GM23338 (cell line): ENCODE data around the gene SLC8A3.

Experiments
- CTCF ChIP-seq, 2 experiments: fragments of 200-600 bp in 1 of 2; sonication (generic) in 1 of 2; conservative IDR thresholded peaks; 2 replicates each; pipeline versions ENCODE4 v1.5.1 to v1.6.1; 2016 to 2017; ENCODE audit warnings: antibody characterized with exemption in 2 of 2, low read depth in 2 of 2, mild to moderate bottlenecking in 2 of 2, moderate library complexity in 1 of 2
- EZH2 ChIP-seq: fragments of 200-600 bp; sonication (generic); IDR thresholded peaks from one replicate; pipeline ENCODE4 v1.8.0; 2017; ENCODE audit warnings: antibody characterized with exemption, mild to moderate bottlenecking, low read depth; ENCODE audit not compliant: unreplicated experiment
- EZH2phosphoT487 ChIP-seq: fragments of 200-600 bp; sonication (generic); IDR thresholded peaks from one replicate; pipeline ENCODE4 v1.8.1; 2018; ENCODE audit warnings: antibody characterized with exemption; ENCODE audit not compliant: unreplicated experiment
- POLR2AphosphoS5 ChIP-seq: IDR thresholded peaks from 2 replicates; pipeline ENCODE4 v1.6.1; 2016; ENCODE audit warnings: antibody characterized with exemption, low read depth
- REST ChIP-seq: IDR thresholded peaks from one replicate; pipeline ENCODE4 v1.6.1; 2018; ENCODE audit warnings: antibody characterized with exemption; ENCODE audit not compliant: unreplicated experiment
- STAT1 ChIP-seq: IDR thresholded peaks from one replicate; pipeline ENCODE4 v1.6.1; 2016; ENCODE audit warnings: antibody characterized with exemption; ENCODE audit not compliant: unreplicated experiment
- ZNF114 ChIP-seq: fragments of 250-450 bp; sonication (Bioruptor Pico); IDR thresholded peaks from 2 replicates; pipeline ENCODE4 v1.5.0; 2020; ENCODE audit warnings: mild to moderate bottlenecking, moderate library complexity

GRCh38 chr14:70180718-70181117 is 8.0 kb downstream of the SLC8A3 start:
- TF ChIP-seq CTCF (conservative IDR thresholded peaks at IDR 0.05; ENCODE audit: low read depth in 2 of 2) = no peak
- no peak for TF ChIP-seq ZNF114 (CRISPR knock-in tag)
- no peak for TF ChIP-seq EZH2
- no peak for TF ChIP-seq REST
- no peak for TF ChIP-seq POLR2AphosphoS5
- TF ChIP-seq STAT1 = no peak
- no peak for TF ChIP-seq EZH2phosphoT487
